C4-2B (cell line): ENCODE results near the gene FAM163B.

ENCODE experiments used
- ZFX ChIP-seq: fragments of 450-650 bp; IDR thresholded peaks from 2 replicates; pipeline ENCODE4 v1.6.1; 2017
- TF ChIP-seq, protein P1 (sequence below): fragments of 450-650 bp; conservative IDR thresholded peaks from 2 replicates; pipeline ENCODE4 v1.5.1; 2017; ENCODE audit warnings: mild to moderate bottlenecking

DNA sequence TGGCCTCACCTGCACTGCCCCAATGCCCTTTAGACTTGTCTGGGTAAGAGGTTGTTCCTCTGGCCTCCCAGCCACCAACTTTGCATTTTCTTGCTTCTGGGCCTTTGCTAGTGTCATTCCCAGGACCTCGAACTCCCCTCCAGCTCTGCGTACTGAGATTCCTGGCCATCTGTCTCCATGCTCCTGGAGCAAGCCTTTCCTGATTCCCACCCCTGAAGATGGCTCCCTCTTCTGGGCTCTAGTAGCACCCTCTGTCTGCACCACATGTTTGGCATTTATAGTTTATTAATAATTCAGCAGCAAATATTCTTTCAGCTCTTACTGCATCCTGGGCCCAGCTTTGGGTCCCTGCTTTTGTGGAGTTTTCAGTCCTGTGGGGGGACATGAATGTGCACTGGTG lies 14.9 kb downstream of the FAM163B start:
- TF ChIP-seq, protein P1, sequence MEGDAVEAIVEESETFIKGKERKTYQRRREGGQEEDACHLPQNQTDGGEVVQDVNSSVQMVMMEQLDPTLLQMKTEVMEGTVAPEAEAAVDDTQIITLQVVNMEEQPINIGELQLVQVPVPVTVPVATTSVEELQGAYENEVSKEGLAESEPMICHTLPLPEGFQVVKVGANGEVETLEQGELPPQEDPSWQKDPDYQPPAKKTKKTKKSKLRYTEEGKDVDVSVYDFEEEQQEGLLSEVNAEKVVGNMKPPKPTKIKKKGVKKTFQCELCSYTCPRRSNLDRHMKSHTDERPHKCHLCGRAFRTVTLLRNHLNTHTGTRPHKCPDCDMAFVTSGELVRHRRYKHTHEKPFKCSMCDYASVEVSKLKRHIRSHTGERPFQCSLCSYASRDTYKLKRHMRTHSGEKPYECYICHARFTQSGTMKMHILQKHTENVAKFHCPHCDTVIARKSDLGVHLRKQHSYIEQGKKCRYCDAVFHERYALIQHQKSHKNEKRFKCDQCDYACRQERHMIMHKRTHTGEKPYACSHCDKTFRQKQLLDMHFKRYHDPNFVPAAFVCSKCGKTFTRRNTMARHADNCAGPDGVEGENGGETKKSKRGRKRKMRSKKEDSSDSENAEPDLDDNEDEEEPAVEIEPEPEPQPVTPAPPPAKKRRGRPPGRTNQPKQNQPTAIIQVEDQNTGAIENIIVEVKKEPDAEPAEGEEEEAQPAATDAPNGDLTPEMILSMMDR = no peak
- TF ChIP-seq ZFX = no peak
